HG03460 (cell line): ENCODE results near the gene PES1.
A peak's percentile ranks its signal among the peaks of the same experiment; 100 is the strongest.
"Not testable (repeated sequence)": the region's sequence is repeated elsewhere in the genome, so short reads cannot be mapped to it uniquely, and the experiment has no call there.

Source experiments
- ATAC-seq: cut with Tn5 transposase; IDR thresholded peaks from one replicate; pipeline ENCODE4 v1.9.1; 2021; ENCODE audit not compliant: unreplicated experiment

The PES1 gene

DNA sequence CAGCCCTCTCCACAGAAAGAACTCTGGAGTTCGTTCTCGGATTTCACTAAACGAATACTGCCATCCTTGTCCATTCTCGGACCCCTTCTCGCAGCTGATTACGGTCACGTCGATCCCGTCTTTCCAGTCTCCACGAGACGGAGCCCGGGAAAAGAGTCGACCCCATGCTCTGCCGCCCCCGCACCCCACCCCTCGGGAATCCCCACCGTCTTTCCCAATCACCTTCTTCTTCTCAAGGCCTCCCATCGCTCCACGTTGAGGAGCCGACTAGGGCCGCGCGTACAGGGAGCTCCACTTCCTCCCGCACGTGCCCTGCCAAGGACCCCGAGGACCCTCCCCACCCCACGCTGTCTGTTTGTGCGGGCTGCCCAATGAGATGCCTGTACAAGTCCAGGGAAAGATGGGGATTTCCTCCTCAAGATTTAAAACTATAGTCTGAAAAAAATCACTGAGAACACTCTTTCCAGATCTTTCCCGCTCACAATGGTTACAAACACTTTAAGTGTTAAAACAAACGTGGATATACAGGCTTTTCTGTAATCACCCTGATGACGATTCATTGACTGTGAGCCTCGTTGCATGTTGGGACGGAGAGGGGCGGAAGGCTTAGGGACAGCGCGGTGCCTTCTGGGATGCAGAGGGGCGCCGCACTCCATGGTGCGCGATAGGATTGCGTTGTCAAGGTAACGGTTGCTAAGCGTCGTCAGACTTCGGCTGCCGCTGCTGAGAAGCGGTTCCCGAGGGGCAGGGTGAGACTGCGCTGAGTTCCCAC is at the start of gene PES1:
Gene PES1, minus strand, starts transcription at position 323 of the 772 bp plus-strand sequence. Its CDS starts 77 bp downstream, at position 246.
- ATAC-seq, result peak; percentile 93

DNA sequence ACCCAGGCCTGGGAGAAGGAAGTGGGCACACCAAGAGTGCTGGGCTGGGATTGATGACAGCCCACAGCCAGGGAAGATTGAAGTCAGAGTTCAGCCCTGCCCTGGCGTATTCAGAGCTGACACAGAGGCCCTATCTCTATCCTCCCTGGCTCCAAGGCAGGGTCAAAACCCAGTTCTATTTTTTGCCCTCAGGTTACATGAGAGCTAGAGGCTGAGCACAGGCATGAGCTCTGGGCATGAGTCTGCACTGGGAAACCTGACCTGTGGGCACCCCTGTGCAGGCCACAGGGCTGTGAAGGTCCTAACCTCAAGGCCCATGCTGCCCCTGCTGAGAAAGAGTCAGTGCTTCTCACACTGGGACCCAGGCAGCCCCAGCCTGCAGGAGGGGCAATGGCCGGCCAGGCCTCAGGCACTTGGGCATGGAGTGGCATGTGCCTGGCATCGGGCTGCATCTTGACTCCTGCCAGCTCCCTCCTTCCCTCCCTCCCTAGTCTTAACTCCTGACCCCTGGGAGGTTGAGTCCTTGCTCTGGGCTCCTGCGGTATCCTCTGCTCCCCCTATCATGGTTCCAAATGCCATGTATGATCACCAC is 49.2 kb upstream of the PES1 start:
- ATAC-seq, result no peak

DNA sequence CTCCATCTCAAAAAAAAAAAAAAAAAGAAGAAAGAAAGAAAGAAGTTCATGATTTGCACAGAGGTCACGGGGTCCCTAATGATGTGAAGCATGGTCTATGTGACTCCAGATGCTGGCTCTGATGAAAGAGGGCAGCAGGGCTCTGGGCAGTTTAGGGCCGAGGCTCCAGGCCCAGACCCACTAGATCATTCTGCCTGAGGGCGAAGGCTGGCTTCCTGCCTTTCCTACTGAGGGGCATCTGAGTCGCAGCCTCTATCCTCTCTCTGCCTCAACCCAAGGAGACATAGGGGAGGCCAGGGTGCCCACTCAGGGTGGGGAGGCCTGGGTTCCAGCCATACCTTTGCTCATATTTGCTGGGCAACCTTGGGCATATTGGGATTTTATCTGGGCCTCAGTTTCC is 48.7 kb upstream of the PES1 start:
- no peak for ATAC-seq

DNA sequence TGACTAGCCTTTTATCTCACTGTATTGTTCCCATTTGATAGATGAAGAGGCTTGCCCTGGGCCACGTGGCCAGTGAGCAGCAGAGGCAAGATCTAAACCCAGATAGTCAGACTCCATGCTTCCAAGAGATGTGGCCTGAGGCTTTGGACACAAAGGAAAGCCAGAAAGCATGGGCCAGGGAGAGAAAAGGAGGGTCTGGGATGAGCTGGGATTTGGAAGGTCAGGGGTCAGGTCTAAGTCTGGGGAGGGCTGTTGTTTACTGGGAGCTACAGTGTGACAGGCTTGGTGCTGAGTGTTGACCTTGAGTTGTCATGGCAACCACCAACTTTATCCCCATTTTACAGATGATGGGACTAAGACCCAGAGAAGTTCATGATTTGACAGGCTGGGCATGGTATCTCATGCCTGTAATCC is 46.0 kb upstream of the PES1 start:
- no peak for ATAC-seq

DNA sequence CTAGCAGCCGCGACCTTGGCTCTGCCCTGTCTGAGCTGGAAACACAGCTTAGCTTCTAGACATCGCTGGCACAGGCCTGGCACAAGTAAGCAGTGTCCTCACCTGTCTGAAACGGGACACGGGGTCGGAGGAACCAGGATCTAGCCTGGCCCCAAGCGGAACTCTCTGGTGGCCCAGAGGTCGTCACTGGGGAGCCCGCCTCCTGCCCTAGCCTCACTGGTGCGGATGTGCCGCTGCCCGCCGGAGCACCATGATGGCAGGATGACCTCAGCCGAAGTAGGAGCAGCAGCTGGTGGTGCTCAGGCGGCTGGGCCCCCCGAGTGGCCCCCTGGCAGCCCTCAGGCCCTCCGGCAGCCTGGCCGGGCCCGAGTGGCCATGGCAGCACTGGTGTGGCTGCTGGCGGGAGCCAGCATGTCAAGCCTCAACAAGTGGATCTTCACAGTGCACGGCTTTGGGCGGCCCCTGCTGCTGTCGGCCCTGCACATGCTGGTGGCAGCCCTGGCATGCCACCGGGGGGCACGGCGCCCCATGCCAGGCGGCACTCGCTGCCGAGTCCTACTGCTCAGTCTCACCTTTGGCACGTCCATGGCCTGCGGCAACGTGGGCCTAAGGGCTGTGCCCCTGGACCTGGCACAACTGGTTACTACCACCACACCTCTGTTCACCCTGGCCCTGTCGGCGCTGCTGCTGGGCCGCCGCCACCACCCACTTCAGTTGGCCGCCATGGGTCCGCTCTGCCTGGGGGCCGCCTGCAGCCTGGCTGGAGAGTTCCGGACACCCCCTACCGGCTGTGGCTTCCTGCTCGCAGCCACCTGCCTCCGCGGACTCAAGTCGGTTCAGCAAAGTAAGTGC is 44.7 kb upstream of the PES1 start:
- no peak for ATAC-seq

DNA sequence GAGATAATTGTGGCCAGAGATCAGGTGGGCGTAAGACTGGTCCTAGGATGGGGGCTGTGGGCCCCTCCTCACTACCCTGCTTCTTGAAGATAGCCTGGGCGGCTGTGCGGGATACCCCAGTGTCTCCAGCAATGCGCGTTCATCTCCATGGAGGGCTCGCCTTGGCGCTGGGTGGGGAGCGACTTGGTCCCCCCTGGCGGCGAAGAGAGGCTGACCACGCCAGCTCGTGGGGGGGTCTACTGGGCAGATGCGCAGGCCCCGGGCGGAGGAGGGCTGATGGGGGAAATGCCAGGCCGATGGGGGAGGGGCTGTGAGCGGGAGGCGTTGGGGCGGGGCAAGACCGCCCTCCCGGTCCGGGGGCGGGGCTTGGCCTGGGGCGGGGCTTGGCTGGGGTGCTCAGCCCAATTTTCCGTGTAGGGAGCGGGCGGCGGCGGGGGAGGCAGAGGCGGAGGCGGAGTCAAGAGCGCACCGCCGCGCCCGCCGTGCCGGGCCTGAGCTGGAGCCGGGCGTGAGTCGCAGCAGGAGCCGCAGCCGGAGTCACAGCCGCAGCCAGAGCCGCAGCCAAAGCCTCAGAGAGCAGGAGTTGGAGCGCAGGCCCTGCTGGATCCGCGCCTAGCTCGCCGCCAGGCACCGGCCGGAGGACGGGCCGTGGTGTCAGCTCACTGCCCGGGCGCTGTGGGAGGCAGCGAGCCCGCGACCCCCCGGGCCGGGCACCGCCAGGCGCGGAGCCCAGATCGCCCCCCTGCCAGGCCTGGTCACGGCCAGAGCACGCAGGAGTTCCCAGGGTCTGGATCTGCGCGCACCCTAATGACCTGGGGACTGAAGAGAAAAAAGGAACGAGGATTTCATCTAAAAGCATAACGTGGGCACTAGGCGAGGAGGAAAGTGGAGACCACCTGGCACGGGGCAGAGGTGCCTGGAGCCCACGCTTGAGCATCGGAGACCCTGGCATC is 43.8 kb upstream of the PES1 start, which contains the start of gene SLC35E4:
Gene SLC35E4, plus strand, starts transcription at position 509 of the 953 bp plus-strand sequence. CDS start 670 bp downstream, outside the sequence.
- ATAC-seq, result peak; percentile 56

DNA sequence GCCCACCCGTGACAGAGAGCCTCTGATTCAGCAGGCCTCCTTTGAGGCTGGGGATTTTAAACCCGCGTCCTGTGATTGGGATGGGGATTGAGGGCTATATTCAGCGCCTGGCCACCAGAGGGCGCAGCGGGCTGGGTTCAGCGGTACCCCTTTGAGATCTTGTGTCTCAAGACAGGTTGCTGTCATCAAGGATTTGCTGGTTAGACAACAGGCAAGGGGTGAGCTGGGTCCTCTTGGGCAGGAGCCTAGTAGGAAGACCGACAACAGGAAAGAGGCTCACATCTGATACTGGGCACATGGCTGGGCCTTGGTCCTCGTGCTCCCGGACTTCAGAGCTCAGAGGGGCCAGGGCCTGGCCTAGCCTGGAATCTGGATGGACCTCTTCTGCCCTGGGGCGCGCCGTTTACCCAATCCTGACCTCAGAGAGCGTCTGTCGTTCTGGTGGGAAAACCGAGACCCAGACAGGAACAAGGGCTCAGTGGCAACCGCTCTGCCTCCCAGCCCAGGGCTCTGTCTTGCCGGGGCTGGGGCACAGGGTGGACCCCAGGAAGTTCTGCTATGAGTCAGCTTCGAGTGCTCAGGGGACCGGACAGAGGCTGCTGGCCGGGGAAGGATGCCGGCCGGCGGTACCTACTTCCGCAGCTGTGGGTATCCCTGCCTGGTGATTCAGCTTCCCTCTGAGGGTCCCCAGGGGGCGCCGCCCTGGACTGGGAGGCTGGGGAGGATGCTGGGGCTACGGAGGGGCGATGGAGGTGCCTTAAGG is 42.9 kb upstream of the PES1 start:
- peak; percentile 50 for ATAC-seq

DNA sequence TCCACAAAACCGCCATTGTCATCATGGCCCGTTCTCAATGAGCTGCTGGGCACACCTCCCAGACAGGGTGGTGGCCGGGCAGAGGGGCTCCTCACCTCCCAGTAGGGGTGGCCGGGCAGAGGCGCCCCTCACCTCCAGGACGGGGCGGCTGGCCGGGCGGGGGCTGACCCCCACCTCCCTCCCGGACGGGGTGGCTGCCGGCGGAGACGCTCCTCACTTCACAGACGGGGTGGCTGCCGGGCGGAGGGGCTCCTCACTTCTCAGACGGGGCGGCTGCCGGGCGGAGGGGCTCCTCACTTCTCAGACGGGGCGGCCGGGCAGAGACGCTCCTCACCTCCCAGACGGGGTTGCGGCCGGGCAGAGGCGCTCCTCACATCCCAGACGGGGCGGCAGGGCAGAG is 39.8 kb upstream of the PES1 start:
- not testable (repeated sequence) for ATAC-seq

DNA sequence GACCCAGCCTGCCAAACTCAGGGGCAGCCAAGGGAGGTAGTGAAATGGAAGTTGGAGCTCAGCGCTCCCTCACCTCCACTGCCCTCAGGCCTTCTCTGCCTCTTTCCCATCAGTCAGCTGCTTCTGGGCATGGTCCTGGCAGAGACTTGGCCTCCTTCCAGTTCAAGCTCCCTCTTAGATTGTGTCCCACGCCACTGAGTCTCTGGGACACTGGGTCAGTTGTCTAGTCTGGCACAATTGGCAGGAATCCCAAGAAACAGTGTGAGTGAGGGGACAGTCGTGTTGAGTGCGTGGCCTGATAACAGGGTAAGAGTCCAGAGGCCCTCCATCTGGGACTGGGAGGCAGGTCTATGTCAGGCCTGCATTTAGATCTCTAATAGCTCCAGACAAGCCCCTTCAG is 36.8 kb upstream of the PES1 start:
- no peak for ATAC-seq

DNA sequence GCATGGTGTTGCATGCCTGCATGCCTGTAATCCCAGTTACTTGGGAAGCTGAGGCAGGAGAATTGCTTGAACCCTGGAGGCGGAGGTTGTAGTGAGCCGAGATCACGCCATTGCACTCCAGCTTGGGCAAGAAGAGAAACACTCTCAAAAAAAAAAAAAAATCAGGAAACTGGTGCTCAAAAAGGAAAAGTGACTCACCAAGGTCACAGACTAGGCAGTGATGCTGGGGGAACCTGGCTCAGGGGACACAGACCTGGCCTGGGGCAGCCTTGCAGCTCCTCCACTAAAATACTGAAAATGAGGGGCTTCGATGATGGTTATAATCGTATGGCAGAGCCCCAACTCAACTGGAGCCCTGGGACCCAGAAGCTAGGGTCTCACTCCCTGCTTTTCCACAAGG is 35.8 kb upstream of the PES1 start:
- no peak for ATAC-seq

DNA sequence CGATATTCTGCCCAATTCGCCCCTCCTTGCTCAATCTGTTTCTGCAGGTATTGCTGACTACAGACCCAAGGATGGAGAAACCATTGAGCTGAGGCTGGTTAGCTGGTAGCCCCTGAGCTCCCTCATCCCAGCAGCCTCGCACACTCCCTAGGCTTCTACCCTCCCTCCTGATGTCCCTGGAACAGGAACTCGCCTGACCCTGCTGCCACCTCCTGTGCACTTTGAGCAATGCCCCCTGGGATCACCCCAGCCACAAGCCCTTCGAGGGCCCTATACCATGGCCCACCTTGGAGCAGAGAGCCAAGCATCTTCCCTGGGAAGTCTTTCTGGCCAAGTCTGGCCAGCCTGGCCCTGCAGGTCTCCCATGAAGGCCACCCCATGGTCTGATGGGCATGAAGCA is 34.7 kb upstream of the PES1 start:
- ATAC-seq, result no peak

DNA sequence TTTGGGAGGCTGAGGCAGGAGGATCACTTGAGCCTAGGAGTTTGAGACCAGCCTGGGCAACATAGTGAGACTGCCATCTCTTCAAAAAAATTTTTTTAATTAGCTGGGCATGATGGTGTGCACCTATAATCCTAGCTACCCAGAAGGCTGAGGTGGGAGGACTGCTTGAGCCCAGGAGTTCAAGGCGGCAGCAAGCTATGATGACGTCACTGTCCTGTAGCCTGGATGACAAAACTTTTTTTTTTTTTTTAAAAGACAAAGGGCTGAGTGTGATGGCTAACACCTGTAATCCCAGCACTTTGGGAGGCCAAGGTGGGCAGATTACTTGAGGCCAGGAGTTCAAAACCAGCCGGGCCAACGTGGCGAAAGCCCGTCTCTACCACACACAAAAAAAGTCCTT is 28.2 kb upstream of the PES1 start:
- ATAC-seq, result not testable (repeated sequence)

DNA sequence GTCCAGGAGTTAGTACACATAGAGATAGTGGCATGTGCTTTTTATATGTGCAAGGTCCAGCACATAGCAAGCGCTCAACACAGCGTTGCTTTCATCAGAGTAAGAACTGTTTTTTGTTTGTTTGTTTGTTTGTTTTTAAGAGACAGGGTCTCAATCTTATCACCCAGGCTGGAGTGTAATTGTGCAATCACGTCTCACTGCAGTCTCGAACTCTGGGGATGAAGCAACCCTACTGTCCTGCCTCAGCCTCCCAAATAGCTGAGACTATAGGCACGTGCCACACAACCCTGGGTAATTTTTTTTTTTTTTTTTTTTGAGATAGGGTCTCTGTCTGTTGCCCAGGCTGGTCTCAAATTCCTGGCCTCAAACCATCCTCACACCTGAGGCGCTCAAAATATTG is 26.1 kb upstream of the PES1 start:
- no peak for ATAC-seq

DNA sequence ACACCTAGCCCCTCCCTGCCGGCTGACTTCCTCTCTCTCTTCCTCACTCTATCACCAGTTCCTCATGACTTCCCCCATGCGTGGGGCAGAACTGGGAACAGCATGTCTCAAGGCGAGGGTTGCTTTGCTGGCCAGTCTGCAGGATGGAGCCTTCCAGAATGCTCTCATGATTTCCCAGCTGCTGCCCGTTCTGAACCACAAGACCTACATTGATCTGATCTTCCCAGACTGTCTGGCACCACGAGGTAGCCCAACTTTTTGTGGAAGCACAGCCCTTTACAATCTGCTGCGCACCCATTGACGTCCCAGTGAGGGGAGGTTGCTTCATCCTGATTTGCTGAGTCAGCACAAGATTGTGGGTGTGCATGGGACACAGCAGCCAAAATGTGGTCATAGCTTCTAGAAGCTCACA is 23.8 kb upstream of the PES1 start:
- ATAC-seq, result no peak

DNA sequence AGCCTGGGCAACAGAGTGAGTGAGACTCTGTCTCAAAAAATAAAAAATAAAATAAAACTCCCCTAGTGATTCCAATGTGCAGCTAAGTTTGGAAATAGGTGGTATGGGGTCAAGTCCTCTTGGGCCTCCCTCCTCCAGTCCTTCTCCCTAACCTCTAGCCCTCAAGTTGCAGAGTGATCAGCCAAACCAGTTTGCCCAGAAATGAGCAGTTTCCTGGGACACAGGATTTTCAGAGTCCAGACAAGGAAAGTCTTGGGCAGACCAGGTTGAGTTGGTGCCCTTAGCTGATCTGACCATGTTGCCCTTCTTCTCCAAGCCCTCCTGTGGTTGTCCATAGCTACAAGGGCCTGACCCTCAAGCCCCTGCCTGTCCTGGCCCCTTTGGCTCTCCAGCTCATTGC is 23.2 kb upstream of the PES1 start:
- ATAC-seq, result no peak

DNA sequence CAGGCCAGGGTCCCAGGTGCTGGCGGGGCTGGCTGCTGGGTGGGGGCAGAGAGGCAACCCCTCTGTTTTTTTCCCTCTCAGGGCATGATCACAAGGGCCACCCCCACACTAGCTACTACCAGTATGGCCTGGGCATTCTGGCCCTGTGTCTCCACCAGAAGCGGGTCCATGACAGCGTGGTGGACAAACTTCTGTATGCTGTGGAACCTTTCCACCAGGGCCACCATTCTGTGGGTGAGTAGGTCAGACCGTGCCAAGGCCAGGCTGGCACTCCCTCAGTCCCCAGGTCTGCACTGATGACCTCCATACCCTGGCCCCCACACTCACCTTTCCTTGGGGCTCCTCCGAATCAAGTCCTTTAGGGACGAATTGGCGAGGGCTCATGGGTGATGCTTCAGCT is 22.6 kb upstream of the PES1 start:
- no peak for ATAC-seq

DNA sequence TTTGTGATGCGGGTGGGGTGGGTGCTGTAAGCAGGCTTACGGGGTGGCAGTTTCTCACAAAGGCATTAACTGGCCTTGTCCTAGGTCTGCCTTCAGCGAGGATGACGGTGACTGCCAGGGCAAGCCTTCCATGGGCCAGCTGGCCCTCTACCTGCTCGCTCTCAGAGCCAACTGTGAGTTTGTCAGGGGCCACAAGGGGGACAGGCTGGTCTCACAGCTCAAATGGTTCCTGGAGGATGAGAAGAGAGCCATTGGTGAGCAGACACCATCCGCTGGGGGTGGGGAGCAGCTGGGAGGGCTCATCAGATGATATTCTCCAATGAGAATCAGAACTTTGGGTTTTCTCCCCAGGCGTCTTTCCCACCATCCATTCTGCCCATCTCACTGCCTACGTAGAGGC is 21.1 kb upstream of the PES1 start:
- ATAC-seq, result no peak

DNA sequence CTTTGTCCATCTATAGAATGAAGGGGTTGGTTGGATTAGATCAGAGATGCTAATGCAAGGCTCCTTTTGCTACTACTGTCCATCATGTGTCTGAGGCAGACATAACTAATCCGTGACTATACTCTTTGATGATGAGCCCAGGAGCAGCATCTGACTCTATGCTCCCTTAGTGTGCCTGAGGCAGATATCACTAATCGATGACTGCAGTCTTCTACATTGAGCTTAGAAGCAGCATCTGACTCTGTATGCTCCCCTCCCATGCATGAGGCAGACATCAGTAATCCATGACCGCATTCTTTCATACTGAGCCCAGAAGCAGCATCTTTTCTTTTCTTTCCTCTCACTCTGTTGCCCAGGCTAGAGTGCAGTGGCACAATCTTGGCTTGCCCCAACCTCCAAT is 19.5 kb upstream of the PES1 start:
- no peak for ATAC-seq

DNA sequence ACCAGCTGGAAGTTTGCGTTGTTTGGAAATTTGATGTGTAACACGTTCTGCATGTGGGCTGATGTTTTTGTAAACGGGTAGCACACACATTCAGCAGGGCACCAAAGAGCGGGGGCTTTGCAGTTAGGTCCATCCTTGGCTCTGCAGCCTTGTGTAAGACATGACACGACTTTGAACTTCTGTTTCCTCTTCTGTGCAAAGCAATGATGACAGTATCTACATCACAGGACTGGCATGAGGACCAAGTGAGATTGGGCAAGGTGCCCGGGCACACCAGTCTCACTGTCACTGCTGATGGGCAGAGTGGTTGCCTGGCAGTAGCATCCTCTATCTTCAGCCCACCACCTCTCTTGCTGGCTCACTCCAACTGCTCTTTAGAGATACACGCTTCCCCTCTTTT is 18.6 kb upstream of the PES1 start:
- ATAC-seq, result no peak
